HEK293 (cell line): ENCODE data around the gene LRRTM2.

Experiments
- CTCF ChIA-PET: fragments of 350-600 bp; formaldehyde crosslinking; extraction: SDS; loops from one replicate; lab custom pipeline; 2021; ENCODE audit warnings: antibody characterized with exemption; lab: Yijun Ruan, JAX
- POLR2A ChIA-PET: fragments of 300-600 bp; formaldehyde crosslinking; extraction: SDS; loops from one replicate; lab custom pipeline; 2020; ENCODE audit warnings: antibody characterized with exemption, inconsistent platforms; lab: Yijun Ruan, JAX
- H3K27ac ChIP-seq: fragments of 200-500 bp; sonication (Bioruptor generic); 2 replicates; pipeline ENCODE4 v1.5.1; 2014; ENCODE audit warnings: low read depth, low read length, control low read depth, inconsistent platforms; ENCODE audit errors: extremely low read depth
- H3K36me3 ChIP-seq, 2 experiments: fragments of 200-500 bp in 1 of 2; sonication (Bioruptor generic) in 1 of 2; 1 replicate in 1 of 2; 2 replicates in 1 of 2; pipeline ENCODE4 v1.5.1; 2014 to 2017; ENCODE audit warnings: inconsistent platforms in 2 of 2, low read length in 2 of 2; ENCODE audit not compliant: control insufficient read depth in 2 of 2, insufficient read depth in 1 of 2
- H3K4me1 ChIP-seq: fragments of 200-500 bp; sonication (Bioruptor generic); 2 replicates; pipeline ENCODE4 v1.5.1; 2014; ENCODE audit warnings: mild to moderate bottlenecking, low read length, inconsistent platforms; ENCODE audit not compliant: control insufficient read depth, insufficient read depth
- H3K4me3 ChIP-seq: 2 replicates; pipeline ENCODE4 v1.5.1; 2011; ENCODE audit warnings: low read depth, mild to moderate bottlenecking, control low read depth, low read length, moderate library complexity
- H3K9me3 ChIP-seq: fragments of 200-500 bp; sonication (Bioruptor generic); 2 replicates; pipeline ENCODE4 v1.5.1; 2014; ENCODE audit warnings: low read depth, low read length, inconsistent platforms; ENCODE audit not compliant: control insufficient read depth, insufficient read depth
- KLF16 ChIP-seq: fragments of 450-650 bp; formaldehyde crosslinking; IDR thresholded peaks from 2 replicates; pipeline ENCODE4 v1.5.1; 2017; ENCODE audit warnings: missing biosample characterization, missing genetic modification characterization
- PRDM6 ChIP-seq: fragments of 450-650 bp; formaldehyde crosslinking; IDR thresholded peaks from 2 replicates; pipeline ENCODE4 v1.5.1; 2017; ENCODE audit warnings: missing biosample characterization, missing genetic modification characterization
- TSHZ1 ChIP-seq: fragments of 450-650 bp; formaldehyde crosslinking; IDR thresholded peaks from 2 replicates; pipeline ENCODE4 v1.5.1; 2016; ENCODE audit warnings: missing biosample characterization, missing genetic modification characterization, borderline replicate concordance
- ZBTB20 ChIP-seq: fragments of 450-650 bp; formaldehyde crosslinking; IDR thresholded peaks from 2 replicates; pipeline ENCODE4 v1.5.1; 2016; ENCODE audit warnings: missing biosample characterization, missing genetic modification characterization
- ZBTB44 ChIP-seq: fragments of 450-650 bp; IDR thresholded peaks from 2 replicates; pipeline ENCODE4 v1.5.1; 2018; ENCODE audit warnings: missing biosample characterization, mild to moderate bottlenecking, missing genetic modification characterization
- ZEB2 ChIP-seq: fragments of 450-650 bp; formaldehyde crosslinking; IDR thresholded peaks from 2 replicates; pipeline ENCODE4 v1.5.1; 2016; ENCODE audit warnings: missing biosample characterization, missing genetic modification characterization
- ZNF155 ChIP-seq: fragments of 450-650 bp; formaldehyde crosslinking; IDR thresholded peaks from 2 replicates; pipeline ENCODE4 v1.5.1; 2016; ENCODE audit warnings: missing biosample characterization, missing genetic modification characterization
- ZNF184 ChIP-seq: fragments of 450-650 bp; IDR thresholded peaks from 2 replicates; pipeline ENCODE4 v1.5.1; 2018; ENCODE audit warnings: missing biosample characterization, mild to moderate bottlenecking, missing genetic modification characterization
- ZNF23 ChIP-seq: fragments of 450-650 bp; formaldehyde crosslinking; IDR thresholded peaks from 2 replicates; pipeline ENCODE4 v1.5.1; 2016; ENCODE audit warnings: missing biosample characterization, missing genetic modification characterization, borderline replicate concordance
- ZNF404 ChIP-seq: fragments of 450-650 bp; formaldehyde crosslinking; IDR thresholded peaks from 2 replicates; pipeline ENCODE4 v1.5.1; 2017; ENCODE audit warnings: missing biosample characterization, missing genetic modification characterization
- ZNF513 ChIP-seq: fragments of 450-650 bp; IDR thresholded peaks from 2 replicates; pipeline ENCODE4 v1.5.1; 2018; ENCODE audit warnings: missing biosample characterization, missing genetic modification characterization
- ZNF792 ChIP-seq: fragments of 450-650 bp; formaldehyde crosslinking; IDR thresholded peaks from 2 replicates; pipeline ENCODE4 v1.5.1; 2016; ENCODE audit warnings: missing biosample characterization, missing genetic modification characterization
- ZSCAN23 ChIP-seq: fragments of 450-650 bp; formaldehyde crosslinking; IDR thresholded peaks from 2 replicates; pipeline ENCODE4 v1.5.1; 2016; ENCODE audit warnings: missing biosample characterization, missing genetic modification characterization
- ZSCAN30 ChIP-seq: fragments of 450-650 bp; IDR thresholded peaks from 2 replicates; pipeline ENCODE4 v1.5.1; 2018; ENCODE audit warnings: missing biosample characterization, mild to moderate bottlenecking, missing genetic modification characterization, moderate library complexity
- TF ChIP-seq, protein P1 (sequence below): fragments of 450-650 bp; formaldehyde crosslinking; IDR thresholded peaks from 2 replicates; pipeline ENCODE4 v1.5.1; 2017; ENCODE audit warnings: missing biosample characterization, mild to moderate bottlenecking, missing genetic modification characterization, moderate library complexity

Gene LRRTM2

DNA sequence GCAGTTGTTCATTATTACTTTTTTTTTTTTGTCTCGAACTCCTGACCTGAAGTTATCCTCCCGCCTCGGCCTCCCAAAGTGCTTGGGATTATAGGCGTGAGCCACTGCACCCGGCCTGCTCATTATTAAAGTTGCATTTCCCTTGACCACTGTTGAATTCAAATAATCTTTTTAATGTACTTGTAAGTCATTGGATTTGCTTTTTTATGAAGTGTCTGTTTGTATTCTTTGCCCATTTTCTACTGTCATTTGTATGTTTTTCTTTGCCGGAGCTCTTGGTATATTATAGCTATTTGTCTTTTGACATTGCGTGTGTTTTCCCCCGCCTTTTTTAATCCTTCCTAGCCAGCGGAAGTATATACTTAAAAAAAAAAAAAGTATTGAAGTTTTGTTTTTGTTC, 22.0 kb downstream of the LRRTM2 start (continued):
- TF ChIP-seq TSHZ1 (no peak), ZSCAN23 (tag by site-specific recombination) (no peak), ZNF792 (no peak)

DNA sequence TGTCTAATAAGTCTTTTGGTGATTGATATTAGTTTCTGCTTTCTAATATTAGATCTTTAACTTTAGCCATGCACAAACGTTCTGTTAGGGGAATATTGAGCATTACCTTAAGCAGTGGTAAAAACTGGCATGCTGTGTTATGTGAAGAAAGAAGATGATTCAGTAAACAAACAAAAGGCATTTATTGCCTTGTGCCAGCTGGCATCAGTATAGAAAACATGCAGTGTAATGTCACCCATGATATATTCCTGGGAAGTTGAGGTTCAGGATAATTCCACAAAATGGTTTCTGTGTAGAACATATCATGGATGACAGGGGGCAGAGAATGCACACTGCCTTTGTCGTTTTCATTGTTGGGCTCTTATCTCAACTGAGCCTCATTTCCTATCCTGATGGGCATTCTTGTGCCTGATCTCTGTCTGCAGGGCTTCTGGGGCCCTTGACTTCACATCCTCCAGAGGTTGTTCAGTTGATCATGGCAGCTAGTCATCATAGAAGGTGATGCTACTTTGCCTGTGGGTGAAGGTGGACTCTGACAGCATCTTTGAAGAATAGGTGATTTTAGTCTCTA, 24.2 kb downstream of the LRRTM2 start:
- Histone ChIP-seq H3K36me3 (no peaks in the 10 kb centered on the region), H3K4me3 (no peak overlapping the region), H3K9me3 (no peaks in the 10 kb centered on the region), H3K4me1 (peaks cover 20% of the 10 kb centered on the region), H3K27ac (no peak overlapping the region)
- TF ChIP-seq, protein P1, sequence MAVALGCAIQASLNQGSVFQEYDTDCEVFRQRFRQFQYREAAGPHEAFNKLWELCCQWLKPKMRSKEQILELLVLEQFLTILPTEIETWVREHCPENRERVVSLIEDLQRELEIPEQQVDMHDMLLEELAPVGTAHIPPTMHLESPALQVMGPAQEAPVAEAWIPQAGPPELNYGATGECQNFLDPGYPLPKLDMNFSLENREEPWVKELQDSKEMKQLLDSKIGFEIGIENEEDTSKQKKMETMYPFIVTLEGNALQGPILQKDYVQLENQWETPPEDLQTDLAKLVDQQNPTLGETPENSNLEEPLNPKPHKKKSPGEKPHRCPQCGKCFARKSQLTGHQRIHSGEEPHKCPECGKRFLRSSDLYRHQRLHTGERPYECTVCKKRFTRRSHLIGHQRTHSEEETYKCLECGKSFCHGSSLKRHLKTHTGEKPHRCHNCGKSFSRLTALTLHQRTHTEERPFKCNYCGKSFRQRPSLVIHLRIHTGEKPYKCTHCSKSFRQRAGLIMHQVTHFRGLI (tag by site-specific recombination), result no peak
- no peak for TF ChIP-seq ZNF184
- no peak for TF ChIP-seq ZBTB44
- TF ChIP-seq ZSCAN30 (tag by site-specific recombination), result peak; percentile 84
- ChIA-PET POLR2A (no interaction called here), CTCF (interaction anchor here (1.1 kb wide), 1 partner anchor 49 kb away, joined by 3 read pairs; no protein-coding TSS in a partner anchor)

DNA sequence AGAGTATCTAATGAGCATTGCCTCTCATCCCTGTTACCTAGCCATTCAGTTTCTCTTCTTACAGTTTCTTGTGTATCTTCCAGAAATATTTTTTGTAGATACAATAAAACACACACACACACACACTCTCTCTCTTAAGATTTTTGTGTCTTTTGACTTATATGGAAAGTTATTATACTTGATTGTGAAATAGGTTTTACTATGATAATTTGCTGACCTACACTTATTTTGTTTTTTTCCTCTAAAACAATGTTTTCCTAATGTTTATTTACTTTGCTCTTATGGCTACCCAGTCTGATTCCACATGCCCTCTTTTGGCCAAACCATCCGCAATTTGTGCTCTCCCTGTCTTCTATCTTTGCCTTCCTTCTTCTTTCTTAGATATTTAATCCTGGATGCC, 25.3 kb downstream of the LRRTM2 start:
- no peak overlapping the region for H3K27ac ChIP-seq

More for the DNA sequence above, 25.3 kb downstream of the LRRTM2 start:
- TF ChIP-seq PRDM6 (tag by site-specific recombination) (peak; percentile 24; the same call in 1 of the 2 replicates), ZNF23 (no peak), ZNF513 (no peak), ZEB2 (tag by site-specific recombination) (no peak), ZNF155 (no peak), KLF16 (no peak), ZBTB20 (tag by site-specific recombination) (no peak), ZNF404 (no peak)
- TF ChIP-seq, all 188 proteins: peak for 1
- POLR2A ChIA-PET, result no interaction called here
- CTCF ChIA-PET, result no interaction called here
- Histone ChIP-seq H3K9me3 (no peaks in the 10 kb centered on the region), H3K36me3 (no peaks in the 10 kb centered on the region), H3K4me1 (peaks cover 26% of the 10 kb centered on the region), H3K4me3 (no peak overlapping the region)
